A549 (cell line): ENCODE measurements around the gene OCRL. TPM values are rescaled to one million over a fixed set of nuclear protein-coding genes. Genes with fewer than 3 reads are reported as not detected.

Experiments used
- ATAC-seq, 2 experiments: fragments of 200-7000 bp in 1 of 2; fragments of >200 bp in 1 of 2; cut with Nextera tagmentation in 1 of 2; cut with Tn5 transposase in 1 of 2; 3 replicates each; pipeline versions ENCODE4 v1.8.0 to v1.9.1; 2018 to 2020; ENCODE audit warnings: mild to moderate bottlenecking in 1 of 2, moderate library complexity in 1 of 2
- CTCF ChIA-PET: fragments of 300-600 bp; sonication (Branson Sonifier 250); formaldehyde crosslinking; extraction: SDS; loops from one replicate; lab custom pipeline; 2021; ENCODE audit warnings: antibody characterized with exemption, inconsistent platforms; lab: Yijun Ruan, JAX
- POLR2A ChIA-PET: fragments of 350-600 bp; formaldehyde crosslinking; extraction: SDS; loops from one replicate; lab custom pipeline; 2021; ENCODE audit warnings: antibody characterized with exemption, inconsistent platforms; lab: Yijun Ruan, JAX
- DNase-seq, 2 experiments: peaks; one replicate each; pipeline versions ENCODE4 v3.0.0 to v3.0.0-alpha.2; 2011 to 2016; ENCODE audit warnings: low read depth in 1 of 2, low spot score in 1 of 2
- FAIRE-seq: peaks from 2 replicates; lab custom pipeline; 2011; peaks lifted over from hg19 to GRCh38; lab: Jason Lieb, UNC
- H3K27ac ChIP-seq, 2 experiments: fragments of >200 bp; sonication (Bioruptor Twin); formaldehyde crosslinking; 3 replicates each; pipeline ENCODE4 v1.5.1; 2016 to 2017
- H3K4me1 ChIP-seq: fragments of >200 bp; sonication (Bioruptor Twin); formaldehyde crosslinking; 3 replicates; pipeline ENCODE4 v1.6.1; 2016
- H3K4me2 ChIP-seq: fragments of >200 bp; sonication (Bioruptor Twin); formaldehyde crosslinking; 3 replicates; pipeline ENCODE4 v1.6.1; 2016
- H3K4me3 ChIP-seq: fragments of >200 bp; sonication (Bioruptor Twin); formaldehyde crosslinking; 3 replicates; pipeline ENCODE4 v1.5.1; 2016
- H3K9me3 ChIP-seq: fragments of >200 bp; sonication (Bioruptor Twin); formaldehyde crosslinking; 3 replicates; pipeline ENCODE4 v1.6.1; 2016
- ATOH8 ChIP-seq: fragments of 250-450 bp; sonication (Bioruptor Pico); IDR thresholded peaks from 2 replicates; pipeline ENCODE4 v1.5.0; 2020; ENCODE audit warnings: low read depth, mild to moderate bottlenecking, moderate library complexity
- BHLHE40 ChIP-seq: IDR thresholded peaks from 2 replicates; pipeline ENCODE4 v1.6.1; 2012; ENCODE audit warnings: low read depth, low read length, inconsistent platforms
- CEBPB ChIP-seq, 2 experiments: fragments of >200 bp in 1 of 2; sonication (Bioruptor Twin) in 1 of 2; formaldehyde crosslinking in 1 of 2; IDR thresholded peaks; 2 replicates each; pipeline ENCODE4 v1.6.1; 2012 to 2016
- CHD4 ChIP-seq: fragments of 200-600 bp; sonication (generic); IDR thresholded peaks from 2 replicates; pipeline ENCODE4 v1.6.1; 2016; ENCODE audit warnings: antibody characterized with exemption, mild to moderate bottlenecking, borderline replicate concordance
- EHMT2 ChIP-seq: fragments of 200-600 bp; sonication (generic); IDR thresholded peaks from 2 replicates; pipeline ENCODE4 v1.6.1; 2016; ENCODE audit warnings: antibody characterized with exemption, low read depth, mild to moderate bottlenecking, moderate library complexity
- FOSB ChIP-seq: fragments of 250-450 bp; sonication (Bioruptor Pico); IDR thresholded peaks from 2 replicates; pipeline ENCODE4 v1.5.0; 2020; ENCODE audit warnings: mild to moderate bottlenecking, moderate library complexity
- FOXS1 ChIP-seq: fragments of 250-450 bp; sonication (Bioruptor Pico); IDR thresholded peaks from 2 replicates; pipeline ENCODE4 v1.5.0; 2020; ENCODE audit warnings: mild to moderate bottlenecking, moderate library complexity
- GATA3 ChIP-seq: IDR thresholded peaks from 2 replicates; pipeline ENCODE4 v1.6.1; 2012; ENCODE audit warnings: borderline replicate concordance
- HEYL ChIP-seq: fragments of 250-450 bp; sonication (Bioruptor Pico); IDR thresholded peaks from 2 replicates; pipeline ENCODE4 v1.8.0; 2021; ENCODE audit warnings: mild to moderate bottlenecking, moderate library complexity
- HMGXB4 ChIP-seq: fragments of 250-450 bp; sonication (Bioruptor Pico); IDR thresholded peaks from 2 replicates; pipeline ENCODE4 v1.5.0; 2021; ENCODE audit warnings: mild to moderate bottlenecking, moderate library complexity, borderline replicate concordance
- HOXB5 ChIP-seq: fragments of 250-450 bp; sonication (Bioruptor Pico); IDR thresholded peaks from 2 replicates; pipeline ENCODE4 v1.5.0; 2020; ENCODE audit warnings: mild to moderate bottlenecking, moderate library complexity
- MAZ ChIP-seq: fragments of 150-350 bp; IDR thresholded peaks from 2 replicates; pipeline ENCODE4 v1.6.1; 2014; ENCODE audit warnings: antibody characterized with exemption, low read depth, low read length, borderline replicate concordance
- MYC ChIP-seq: IDR thresholded peaks from 2 replicates; pipeline ENCODE4 v1.6.1; 2012; ENCODE audit warnings: mild to moderate bottlenecking, inconsistent platforms, low read length, improper control_type of control experiment, borderline replicate concordance
- NR3C1 ChIP-seq: fragments of >200 bp; sonication (Bioruptor Twin); formaldehyde crosslinking; IDR thresholded peaks from 3 replicates; pipeline ENCODE4 v1.6.1; 2017
- POLR2AphosphoS2 ChIP-seq: conservative IDR thresholded peaks from 2 replicates; pipeline ENCODE4 v1.6.1; 2012; ENCODE audit warnings: low read length, improper control_type of control experiment, inconsistent platforms
- RAD21 ChIP-seq, 2 experiments: fragments of >200 bp in 1 of 2; sonication (Bioruptor Twin) in 1 of 2; formaldehyde crosslinking in 1 of 2; IDR thresholded peaks in 1 of 2; conservative IDR thresholded peaks in 1 of 2; 2 replicates in 1 of 2; 3 replicates in 1 of 2; pipeline ENCODE4 v1.6.1; 2012 to 2018; ENCODE audit warnings: inconsistent platforms in 1 of 2
- RCOR1 ChIP-seq: fragments of 150-350 bp; IDR thresholded peaks from 2 replicates; pipeline ENCODE4 v1.6.1; 2014; ENCODE audit warnings: antibody characterized with exemption, low read length, low read depth
- SMC3 ChIP-seq: fragments of >200 bp; sonication (Bioruptor Twin); formaldehyde crosslinking; IDR thresholded peaks from 3 replicates; pipeline ENCODE4 v1.6.1; 2018; ENCODE audit warnings: inconsistent platforms
- SREBF2 ChIP-seq: fragments of 450-650 bp; IDR thresholded peaks from 2 replicates; pipeline ENCODE4 v1.6.1; 2014; ENCODE audit warnings: mild to moderate bottlenecking, moderate library complexity
- TP53 ChIP-seq: fragments of 250-450 bp; sonication (Bioruptor Pico); IDR thresholded peaks from 2 replicates; pipeline ENCODE4 v1.5.0; 2021; ENCODE audit warnings: mild to moderate bottlenecking, moderate library complexity
- ZFP36 ChIP-seq: fragments of 450-650 bp; IDR thresholded peaks from 2 replicates; pipeline ENCODE4 v1.6.1; 2014; ENCODE audit warnings: borderline replicate concordance; ENCODE audit not compliant: partially characterized antibody
- ZNF302 ChIP-seq: fragments of 250-450 bp; sonication (Bioruptor Pico); IDR thresholded peaks from 2 replicates; pipeline ENCODE4 v1.9.0; 2021; ENCODE audit warnings: inconsistent platforms, mild to moderate bottlenecking, moderate library complexity
- ZSCAN20 ChIP-seq: fragments of 250-450 bp; sonication (Bioruptor Pico); IDR thresholded peaks from 2 replicates; pipeline ENCODE4 v1.8.0; 2022; ENCODE audit warnings: mild to moderate bottlenecking, moderate library complexity
- WGBS: methylation state at CpG from one replicate; pipeline ENCODE4 v1.1.6; 2017; ENCODE audit errors: missing lambda C conversion rate; 5-methylcytosine and 5-hydroxymethylcytosine counted together
- polyA plus RNA-seq, 4 experiments: library from polyadenylated mRNA; depleted of rRNA in 3 of 4; stranded (reverse); fragments of >200 nt; fragmentation: RNase III in 1 of 4; extraction: RNeasy Plus Mini Kit Qiagen cat#74134 plus additional on column Dnase treatment in 1 of 4; gene quantifications; 2 replicates in 3 of 4; 3 replicates in 1 of 4; pipeline ENCODE4 v1.2.3, GENCODE V29; 2011 to 2017
- TF ChIP-seq, protein P1 (sequence below): fragments of 150-350 bp; IDR thresholded peaks from 2 replicates; pipeline ENCODE4 v1.6.1; 2014; ENCODE audit warnings: low read depth, mild to moderate bottlenecking, low read length
- TF ChIP-seq, protein P2 (sequence below): IDR thresholded peaks from 2 replicates; pipeline ENCODE4 v1.6.1; 2012

The OCRL gene
- polyA plus RNA-seq, 2 of the 4 experiments (the other 2 are of a cell fraction): 22.4 to 49.0 TPM

- FAIRE-seq: no peak
- Histone ChIP-seq H3K4me3 (no peak overlapping the region), H3K4me1 (no peaks in the 10 kb centered on the region), H3K9me3 (no peaks in the 10 kb centered on the region), H3K4me2 (no peak overlapping the region), H3K27ac (no peak overlapping the region)
- WGBS: 88% methylated on average over 1 of the region's 1 CpG
- ChIA-PET POLR2A (no interaction called here), CTCF (interaction anchor here (0.6 to 14.6 kb wide), 7 partner anchors 10 to 316 kb away, joined by 4 to 218 read pairs (median 8); partner anchors contain the start of gene APLN)
- DNase-seq: no peak
- ATAC-seq: no peak
- TF ChIP-seq MYC (no peak), SMC3 (no peak), POLR2AphosphoS2 (no peak), HEYL (CRISPR knock-in tag) (no peak), ATOH8 (CRISPR knock-in tag) (no peak), SREBF2 (no peak), HOXB5 (CRISPR knock-in tag) (no peak), FOSB (CRISPR knock-in tag) (no peak), BHLHE40 (no peak), ZFP36 (no peak), GATA3 (no peak)
- TF ChIP-seq, protein P1, sequence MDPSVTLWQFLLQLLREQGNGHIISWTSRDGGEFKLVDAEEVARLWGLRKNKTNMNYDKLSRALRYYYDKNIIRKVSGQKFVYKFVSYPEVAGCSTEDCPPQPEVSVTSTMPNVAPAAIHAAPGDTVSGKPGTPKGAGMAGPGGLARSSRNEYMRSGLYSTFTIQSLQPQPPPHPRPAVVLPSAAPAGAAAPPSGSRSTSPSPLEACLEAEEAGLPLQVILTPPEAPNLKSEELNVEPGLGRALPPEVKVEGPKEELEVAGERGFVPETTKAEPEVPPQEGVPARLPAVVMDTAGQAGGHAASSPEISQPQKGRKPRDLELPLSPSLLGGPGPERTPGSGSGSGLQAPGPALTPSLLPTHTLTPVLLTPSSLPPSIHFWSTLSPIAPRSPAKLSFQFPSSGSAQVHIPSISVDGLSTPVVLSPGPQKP: no peak
- TF ChIP-seq, protein P2, sequence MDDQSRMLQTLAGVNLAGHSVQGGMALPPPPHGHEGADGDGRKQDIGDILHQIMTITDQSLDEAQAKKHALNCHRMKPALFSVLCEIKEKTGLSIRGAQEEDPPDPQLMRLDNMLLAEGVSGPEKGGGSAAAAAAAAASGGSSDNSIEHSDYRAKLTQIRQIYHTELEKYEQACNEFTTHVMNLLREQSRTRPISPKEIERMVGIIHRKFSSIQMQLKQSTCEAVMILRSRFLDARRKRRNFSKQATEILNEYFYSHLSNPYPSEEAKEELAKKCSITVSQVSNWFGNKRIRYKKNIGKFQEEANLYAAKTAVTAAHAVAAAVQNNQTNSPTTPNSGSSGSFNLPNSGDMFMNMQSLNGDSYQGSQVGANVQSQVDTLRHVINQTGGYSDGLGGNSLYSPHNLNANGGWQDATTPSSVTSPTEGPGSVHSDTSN: no peak
These were observed 100.7 kb downstream of the OCRL start for GRCh38 chrX:129640737-129641136.

DNA sequence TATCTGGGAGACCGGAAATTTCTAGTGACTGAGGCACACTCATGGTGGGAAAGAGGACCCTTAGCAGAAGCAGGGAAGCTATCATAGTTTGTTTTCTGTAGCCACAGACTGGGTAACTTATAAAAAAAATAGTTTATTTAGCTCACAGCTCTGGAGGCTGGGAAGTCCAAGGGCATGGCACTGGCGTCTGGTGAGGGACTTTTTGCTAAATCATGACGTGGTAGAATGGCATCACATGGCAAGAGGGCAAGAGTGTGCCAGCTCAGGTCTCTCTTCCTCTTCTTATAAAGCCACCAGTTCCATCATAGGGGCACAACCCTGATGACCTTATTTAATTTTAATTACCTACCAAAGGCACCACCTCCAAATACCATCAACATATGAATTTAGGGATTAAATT, 101.4 kb downstream of the OCRL start:
- H3K27ac ChIP-seq: no peak overlapping the region
- no peak overlapping the region for H3K4me3 ChIP-seq
- H3K9me3 ChIP-seq: no peaks in the 10 kb centered on the region
- ATAC-seq: no peak
- TF ChIP-seq SREBF2: no peak
- TF ChIP-seq HMGXB4 (CRISPR knock-in tag): no peak
- TF ChIP-seq NR3C1: no peak
- no peak for TF ChIP-seq BHLHE40
- TF ChIP-seq FOXS1: no peak
- no peak for TF ChIP-seq CHD4
- no peak for TF ChIP-seq MYC
- TF ChIP-seq SMC3: no peak
- TF ChIP-seq, protein P2: no peak
- TF ChIP-seq RAD21 (conservative IDR thresholded peaks at IDR 0.05 in 1 of 2, IDR thresholded peaks at IDR 0.05 in 1 of 2): no peak
- TF ChIP-seq HEYL (CRISPR knock-in tag): no peak
- no peak for TF ChIP-seq CEBPB (IDR thresholded peaks at IDR 0.05)
- no peak for TF ChIP-seq RCOR1
- TF ChIP-seq MAZ: no peak
- no peak for TF ChIP-seq ZSCAN20 (CRISPR knock-in tag)
- no peak for TF ChIP-seq TP53
- TF ChIP-seq ZNF302: no peak
- TF ChIP-seq EHMT2: no peak
- no peak for TF ChIP-seq ZFP36
- FAIRE-seq: no peak
- no peaks in the 10 kb centered on the region for H3K4me1 ChIP-seq
- POLR2A ChIA-PET: no interaction called here
- CTCF ChIA-PET: interaction anchor here (0.6 to 14.6 kb wide), 8 partner anchors 11 to 316 kb away, joined by 3 to 218 read pairs (median 8); partner anchors contain the start of gene APLN
- no peak for DNase-seq
- 38% methylated on average over 3 of the region's 3 CpGs for WGBS
- H3K4me2 ChIP-seq: no peak overlapping the region
